ENCODE measurements around the gene SYNGR2.
A peak's percentile ranks its signal among the peaks of the same experiment; 100 is the strongest.
"Not testable (repeated sequence)": the region's sequence is repeated elsewhere in the genome, so short reads cannot be mapped to it uniquely, and the experiment has no call there.

SYNGR2 gene

DNA sequence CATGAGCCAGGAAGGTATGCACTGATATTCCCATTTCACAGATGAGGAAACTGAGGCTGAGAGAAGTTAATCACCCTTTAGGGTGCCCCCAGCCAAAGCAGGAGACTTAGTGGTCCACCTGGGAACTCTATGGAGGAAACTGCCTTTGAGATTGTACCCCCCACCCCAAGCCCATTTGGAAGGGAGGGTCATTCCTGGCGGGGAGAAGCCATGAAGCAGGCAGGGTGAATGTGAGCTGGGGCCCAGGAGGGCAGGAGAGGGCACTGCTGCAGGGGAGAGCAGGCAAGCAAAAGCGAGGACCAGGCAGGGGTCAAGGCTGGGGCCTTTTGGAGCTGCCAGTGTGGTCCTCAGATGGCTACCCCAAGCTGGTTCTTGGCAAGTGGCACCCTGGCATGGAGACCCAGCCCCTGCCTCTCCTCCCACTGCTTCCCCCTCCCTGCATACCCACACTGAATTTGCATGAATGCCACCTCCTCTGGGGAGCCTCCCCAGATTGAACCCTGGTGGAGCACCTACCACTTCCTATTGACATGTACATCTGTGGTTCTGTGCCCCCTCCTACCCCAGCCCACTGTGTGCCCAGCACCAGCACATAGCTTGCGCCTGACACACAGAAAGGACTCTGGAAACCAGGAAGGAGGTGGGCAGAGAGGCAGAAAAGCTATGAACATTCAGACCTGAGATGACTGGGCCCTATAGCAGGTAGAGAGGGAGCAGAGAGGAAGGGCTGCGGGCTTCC, 38.9 kb upstream of the SYNGR2 start:
- no peak overlapping the region for H3K4me3 ChIP-seq (ENCODE audit: low read depth, low read length)

DNA sequence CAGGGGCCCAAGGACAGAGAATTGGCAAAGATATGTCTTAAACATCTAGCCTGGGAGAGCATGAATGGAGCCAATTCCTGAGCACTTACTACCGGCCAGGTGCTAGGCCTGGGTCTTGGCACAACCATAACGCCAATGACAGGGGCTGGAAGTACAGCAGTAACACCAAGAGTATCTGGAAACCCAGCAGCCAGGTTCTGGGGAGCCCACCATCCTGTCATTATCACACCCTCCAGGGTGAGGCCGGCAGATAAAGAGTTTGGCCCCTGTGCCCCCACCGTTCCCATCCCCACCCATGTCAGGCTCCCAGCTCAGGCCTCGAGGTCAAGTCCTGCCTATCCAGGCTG, 38.3 kb upstream of the SYNGR2 start:
- H3K4me3 ChIP-seq (ENCODE audit: low read depth, low read length), result no peak overlapping the region

DNA sequence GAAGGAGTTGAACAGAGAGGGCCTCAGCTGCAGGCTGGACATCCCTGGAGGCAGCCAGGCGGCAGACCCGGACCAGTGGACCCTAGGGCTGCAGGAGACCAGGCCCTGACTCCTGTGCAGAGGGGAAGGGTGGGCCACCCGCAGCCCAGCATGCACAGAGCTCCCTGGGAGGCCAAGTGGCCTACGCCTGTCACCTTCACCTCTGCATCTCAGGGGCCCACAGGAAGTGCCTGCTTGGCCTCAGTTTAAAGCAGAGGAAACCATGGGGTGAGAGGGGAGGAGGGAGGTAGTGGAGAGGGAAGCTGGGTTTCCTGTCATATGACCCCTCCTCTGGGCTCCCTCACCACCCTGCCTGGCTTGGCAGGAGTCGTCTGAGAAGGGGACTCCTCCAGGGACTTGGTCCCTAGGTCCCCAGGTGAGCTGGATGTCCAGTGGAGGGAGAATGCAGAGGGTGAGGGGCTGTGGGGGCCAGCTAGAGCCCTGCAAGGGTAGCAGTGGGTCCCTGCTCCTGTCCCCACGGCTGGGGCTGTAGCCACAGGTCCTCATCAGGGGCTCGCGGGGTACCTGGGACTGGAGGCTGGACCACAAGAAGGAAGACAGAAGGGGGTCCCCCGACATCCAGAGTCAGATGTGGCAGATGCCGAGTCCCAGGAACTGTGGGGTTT, 37.8 kb upstream of the SYNGR2 start, which contains the start of gene TMC8:
TMC8 (plus strand) TSS at position 335 of the 665 bp plus-strand sequence. CDS start 818 bp downstream, outside the sequence.
- no peak within 1 kb of the TSS for H3K4me3 ChIP-seq (ENCODE audit: low read depth, low read length)

DNA sequence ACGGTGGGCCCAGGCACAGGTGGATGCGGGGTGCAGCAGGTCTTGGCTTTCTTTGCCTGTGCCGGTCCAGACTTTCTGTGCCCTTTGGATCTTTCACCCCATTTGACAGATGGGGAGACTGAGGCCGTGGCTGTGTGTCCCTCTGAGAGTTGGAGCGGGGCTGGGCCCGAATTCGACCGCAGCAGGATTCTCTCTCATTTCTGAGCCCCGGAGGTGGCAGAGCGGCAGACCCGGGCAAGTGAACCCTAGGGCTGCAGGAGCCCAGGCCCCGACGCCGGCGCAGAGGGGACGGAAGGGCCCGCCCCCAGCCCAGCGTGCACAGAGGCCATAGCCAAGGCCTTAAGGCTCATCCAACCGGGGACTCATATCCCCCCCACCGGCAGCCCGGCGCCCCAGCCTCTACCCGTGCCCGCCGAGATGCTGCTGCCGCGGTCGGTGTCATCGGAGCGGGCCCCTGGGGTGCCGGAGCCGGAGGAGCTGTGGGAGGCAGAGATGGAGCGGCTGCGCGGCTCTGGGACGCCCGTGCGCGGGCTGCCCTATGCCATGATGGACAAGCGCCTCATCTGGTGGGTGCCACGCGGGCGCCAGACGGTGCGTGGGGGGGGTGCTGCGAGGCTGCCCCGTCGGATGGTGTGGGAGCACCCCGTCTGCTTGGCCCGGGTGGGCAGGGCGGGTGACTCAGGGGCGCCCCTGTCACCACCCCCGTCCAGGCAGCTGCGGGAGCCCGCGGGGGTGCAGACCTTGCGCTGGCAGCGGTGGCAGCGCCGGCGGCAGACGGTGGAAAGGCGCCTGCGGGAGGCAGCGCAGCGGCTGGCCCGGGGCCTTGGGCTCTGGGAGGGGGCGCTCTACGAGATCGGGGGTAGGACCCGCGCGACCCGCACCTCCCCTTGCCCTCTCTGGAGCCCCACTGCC, 37.0 kb upstream of the SYNGR2 start:
- H3K4me3 ChIP-seq (ENCODE audit: low read depth, low read length), result peak overlapping the region; percentile 17

DNA sequence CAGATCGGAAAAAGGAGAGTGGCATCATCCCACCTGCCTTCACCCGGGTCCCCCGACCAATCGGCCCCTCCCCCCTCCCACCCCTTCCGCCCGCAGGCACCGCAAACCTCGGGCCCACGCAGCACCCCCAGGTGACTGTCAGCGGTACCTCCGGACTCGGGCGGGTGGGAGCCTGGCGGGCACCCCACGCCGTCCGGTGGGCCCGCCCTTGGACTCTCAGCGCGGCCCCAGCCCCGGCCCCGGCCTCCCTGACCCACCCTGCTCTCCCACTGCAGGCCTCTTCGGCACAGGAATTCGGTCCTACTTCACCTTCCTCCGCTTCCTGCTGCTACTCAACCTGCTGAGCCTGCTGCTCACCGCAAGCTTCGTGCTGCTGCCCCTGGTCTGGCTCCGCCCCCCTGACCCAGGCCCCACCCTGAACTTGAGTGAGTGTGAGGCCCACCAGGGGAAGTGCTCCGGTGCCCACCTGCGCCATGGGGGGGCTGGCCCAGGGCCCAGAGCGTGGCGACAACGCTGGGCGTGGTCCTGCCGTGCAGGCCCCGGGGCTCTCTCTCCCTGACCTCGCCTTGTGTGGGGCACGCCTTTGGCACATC, 36.2 kb upstream of the SYNGR2 start:
- peak overlapping the region; percentile 17 for H3K4me3 ChIP-seq (ENCODE audit: low read depth, low read length)

DNA sequence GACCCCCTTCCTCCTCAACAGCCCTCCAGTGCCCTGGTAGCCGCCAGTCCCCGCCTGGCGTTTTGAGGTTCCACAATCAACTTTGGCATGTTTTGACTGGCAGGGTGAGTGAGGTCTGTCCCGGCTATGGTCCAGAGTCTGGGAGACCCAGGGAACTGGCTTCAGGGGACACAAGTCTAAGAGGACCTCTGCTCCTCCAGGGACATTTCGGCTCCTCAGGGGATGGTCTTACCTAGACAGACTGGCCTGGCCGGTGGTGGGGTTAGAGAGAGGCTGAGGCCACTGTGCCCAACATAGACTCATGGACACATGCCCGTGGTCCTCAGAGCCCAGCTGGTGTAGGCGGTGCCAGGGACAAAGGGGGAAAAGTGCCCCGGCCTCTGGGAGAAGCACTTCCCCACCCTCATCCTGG, 35.6 kb upstream of the SYNGR2 start:
- H3K4me3 ChIP-seq (ENCODE audit: low read depth, low read length), result no peak overlapping the region

DNA sequence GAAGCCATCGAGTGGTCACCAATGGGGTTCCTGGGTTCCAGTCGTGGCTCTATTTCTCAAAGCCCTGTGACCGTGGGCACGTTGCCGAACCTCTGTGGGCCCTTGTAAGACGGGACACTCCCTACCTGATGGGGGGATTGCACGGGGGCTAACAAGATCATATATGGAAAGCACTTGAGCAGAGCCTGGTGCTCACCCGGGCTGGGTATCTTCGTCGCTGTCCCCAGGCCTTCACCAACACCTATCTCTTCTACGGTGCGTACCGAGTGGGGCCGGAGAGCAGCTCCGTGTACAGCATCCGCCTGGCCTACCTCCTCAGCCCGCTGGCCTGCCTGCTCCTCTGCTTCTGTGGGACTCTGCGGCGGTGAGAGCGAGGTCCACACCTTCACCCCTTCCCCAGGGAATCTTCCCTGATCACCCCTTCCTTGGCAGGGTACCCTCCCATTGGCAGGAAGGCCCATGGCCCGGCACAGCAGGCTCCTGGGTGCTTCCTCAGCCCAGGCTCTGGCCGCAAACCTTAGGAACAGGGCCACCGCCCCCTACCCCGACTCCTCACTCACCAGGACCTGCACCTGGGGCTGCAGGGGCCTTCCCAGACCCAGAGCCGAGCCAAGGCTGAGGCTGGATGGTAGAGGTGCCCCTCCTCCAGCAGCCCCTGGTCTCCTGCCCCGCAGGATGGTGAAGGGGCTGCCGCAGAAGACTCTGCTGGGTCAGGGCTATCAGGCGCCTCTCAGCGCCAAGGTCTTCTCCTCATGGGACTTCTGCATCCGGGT, 35.0 kb upstream of the SYNGR2 start:
- H3K4me3 ChIP-seq (ENCODE audit: low read depth, low read length), result no peak overlapping the region

DNA sequence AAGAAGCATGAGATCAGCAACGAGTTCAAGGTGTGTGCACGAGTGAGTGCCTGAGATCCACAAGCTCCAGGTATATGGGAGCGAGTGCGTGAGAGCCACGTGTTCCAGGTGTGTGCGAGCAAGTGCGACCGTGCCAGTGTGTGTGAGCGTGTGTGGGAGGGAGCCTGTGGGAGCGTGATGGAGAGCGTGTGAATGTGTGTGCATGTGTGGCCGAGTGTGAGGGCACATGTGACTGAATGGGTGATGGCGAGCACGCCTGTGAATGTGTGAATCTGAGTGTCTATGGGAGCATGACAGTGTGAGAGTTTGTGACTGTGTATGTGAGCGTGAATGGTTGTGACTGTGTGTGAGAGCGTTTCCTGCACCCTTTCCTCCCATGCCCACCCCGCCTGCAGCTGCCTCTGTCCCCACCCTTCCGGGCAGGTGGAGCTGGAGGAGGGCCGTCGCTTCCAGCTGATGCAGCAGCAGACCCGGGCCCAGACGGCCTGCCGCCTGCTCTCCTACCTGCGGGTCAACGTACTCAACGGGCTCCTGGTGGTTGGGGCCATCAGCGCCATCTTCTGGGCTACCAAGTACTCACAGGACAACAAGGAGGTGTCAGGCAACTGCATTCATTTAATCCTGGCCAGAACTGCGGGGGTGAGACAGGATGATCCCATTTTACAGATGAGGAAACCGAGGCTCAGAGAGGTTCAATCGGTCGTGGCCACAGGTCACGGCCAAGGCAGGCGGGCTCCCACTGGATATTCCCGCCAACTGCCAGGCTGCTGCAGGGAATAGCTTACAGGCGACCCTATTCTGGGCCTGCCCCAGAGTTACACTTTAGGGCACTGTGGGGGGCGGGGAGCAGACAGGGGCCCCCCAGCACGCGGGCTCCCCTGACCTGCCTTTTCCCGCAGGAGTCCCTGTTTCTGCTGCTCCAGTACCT, 34.1 kb upstream of the SYNGR2 start:
- no peak overlapping the region for H3K4me3 ChIP-seq (ENCODE audit: low read depth, low read length)

DNA sequence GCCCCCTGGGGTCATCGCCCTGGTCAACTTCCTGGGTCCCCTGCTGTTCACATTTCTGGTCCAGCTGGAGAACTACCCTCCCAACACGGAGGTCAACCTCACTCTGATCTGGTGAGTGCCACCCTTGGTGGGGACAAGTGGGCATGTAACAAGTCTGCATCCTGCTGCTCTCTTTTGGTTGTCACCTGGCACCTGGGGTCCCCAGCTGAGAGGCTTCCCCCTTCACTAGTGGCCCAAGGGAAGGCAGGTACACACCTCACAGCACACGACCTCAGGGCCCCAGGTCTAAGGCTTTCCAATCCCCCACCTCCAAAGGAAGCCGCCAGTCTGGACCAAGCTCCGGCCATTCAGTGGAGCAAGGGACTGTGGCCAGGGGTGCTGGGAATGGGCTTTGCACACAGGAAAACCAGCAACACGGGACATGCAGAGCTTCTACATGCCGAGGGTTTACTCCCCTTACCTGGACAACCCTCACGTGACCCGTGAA, 33.4 kb upstream of the SYNGR2 start:
- no peak overlapping the region for H3K4me3 ChIP-seq (ENCODE audit: low read depth, low read length)

DNA sequence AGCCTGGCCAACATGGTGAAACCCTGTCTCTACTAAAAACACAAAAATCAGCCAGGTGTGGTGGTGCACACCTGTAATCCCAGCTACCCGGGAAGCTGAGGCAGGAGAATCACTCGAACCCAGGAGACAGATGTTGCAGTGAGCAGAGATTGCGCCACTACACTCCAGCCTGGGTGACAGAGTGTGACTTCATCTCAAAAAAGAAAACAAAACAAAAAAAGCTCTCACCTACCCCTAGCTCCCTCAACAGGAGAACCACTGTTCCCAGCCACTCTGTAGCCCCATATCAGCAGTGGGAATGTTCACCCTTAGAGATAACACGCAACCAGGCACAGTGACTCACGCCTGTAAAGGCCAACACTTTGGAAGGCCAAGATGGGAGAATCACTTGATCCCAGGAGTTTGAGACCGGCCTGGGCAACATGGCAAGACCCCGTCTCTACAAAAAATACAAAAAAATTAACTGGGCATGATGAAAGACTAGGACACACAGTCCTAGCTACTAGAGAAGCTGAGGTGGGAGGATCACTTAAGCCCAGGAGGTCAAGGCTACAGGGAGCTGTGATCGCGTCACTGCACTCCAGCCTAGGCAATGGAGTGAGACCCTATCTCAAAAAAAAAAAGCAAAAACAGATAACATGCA, 32.4 kb upstream of the SYNGR2 start:
- no peak overlapping the region for H3K4me3 ChIP-seq (ENCODE audit: low read depth, low read length)

DNA sequence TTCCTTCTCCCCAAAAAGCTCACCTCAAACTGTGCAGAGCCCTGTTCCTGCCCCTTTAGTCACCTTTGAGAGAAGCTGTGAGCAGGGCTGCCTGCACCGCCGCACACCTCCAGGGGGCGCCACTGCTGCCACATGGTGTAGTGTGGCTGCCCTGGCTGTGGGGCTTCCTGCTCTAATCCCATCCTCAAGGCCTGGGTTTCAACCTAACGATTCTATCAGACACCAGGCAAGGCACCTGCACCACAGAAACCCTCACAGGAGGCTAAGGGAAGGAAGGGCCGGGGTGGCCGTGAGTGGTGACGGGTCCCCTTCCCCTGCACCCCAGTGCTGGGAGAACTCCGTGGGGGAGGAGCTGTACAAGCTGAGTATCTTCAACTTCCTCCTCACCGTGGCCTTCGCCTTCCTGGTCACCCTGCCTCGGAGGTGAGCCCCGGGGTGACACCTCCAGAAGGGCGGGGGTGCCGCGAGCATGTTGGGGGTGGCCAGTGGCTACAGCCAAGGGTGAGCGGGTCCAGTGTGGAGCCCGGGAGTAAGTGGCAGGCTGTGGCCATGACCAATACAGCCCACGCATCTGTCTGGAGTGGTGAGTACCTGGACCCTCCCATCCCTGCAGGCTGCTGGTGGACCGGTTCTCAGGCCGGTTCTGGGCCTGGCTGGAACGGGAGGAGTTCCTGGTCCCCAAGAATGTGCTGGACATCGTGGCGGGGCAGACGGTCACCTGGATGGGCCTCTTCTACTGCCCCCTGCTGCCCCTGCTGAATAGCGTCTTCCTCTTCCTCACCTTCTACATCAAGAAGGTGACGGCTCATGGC, 30.8 kb upstream of the SYNGR2 start:
- no peak overlapping the region for H3K4me3 ChIP-seq (ENCODE audit: low read depth, low read length)

DNA sequence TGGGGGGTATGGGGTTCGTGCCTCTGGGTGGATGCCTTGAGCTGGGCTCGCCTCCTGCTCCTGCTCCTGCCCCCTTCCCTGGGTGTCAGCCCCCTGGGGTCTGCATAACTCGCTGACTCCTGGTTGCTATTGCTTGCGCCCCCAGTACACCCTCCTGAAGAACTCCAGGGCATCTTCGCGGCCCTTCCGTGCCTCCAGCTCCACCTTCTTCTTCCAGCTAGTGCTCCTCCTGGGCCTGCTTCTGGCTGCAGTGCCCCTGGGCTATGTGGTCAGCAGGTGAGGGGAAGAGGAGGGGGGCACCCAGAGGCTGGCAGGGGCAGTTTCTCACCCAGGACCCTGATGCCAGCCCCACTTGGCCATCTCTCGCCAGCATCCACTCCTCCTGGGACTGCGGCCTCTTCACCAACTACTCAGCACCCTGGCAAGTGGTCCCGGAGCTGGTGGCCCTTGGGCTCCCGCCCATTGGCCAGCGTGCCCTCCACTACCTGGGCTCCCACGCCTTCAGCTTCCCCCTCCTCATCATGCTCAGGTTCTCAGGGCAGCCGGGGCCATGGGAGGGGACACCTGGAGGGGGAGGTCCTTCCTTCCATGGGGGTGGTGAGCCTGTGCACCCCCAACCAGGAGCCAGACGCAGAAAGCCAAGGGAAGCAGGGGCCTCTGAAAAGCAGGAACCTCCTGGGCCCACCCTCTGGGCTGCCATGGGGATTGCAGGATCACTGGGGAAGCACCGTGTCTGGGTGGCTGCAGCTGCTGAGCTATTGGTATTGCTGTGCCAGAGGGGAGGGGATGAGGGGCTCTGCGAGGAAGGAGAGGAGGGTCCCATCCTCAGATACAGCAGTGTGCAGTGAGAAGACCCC, 29.9 kb upstream of the SYNGR2 start:
- H3K4me3 ChIP-seq (ENCODE audit: low read depth, low read length), result no peak overlapping the region

DNA sequence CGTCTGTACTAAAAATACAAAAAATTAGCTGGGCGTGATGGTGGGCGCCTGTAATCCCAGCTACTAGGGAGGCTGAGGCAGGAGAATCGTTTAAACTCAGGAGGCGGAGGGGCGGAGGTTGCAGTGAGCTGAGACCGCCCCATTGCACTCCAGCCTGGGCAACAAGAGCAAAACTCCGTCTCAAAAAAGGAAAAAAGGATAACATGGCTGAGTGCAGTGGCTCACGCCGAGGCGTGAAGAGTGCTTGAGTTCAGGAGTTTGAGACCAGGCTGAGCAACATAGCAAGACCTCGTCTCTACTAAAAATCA, 28.6 kb upstream of the SYNGR2 start:
- not testable (repeated sequence) for H3K4me3 ChIP-seq (ENCODE audit: low read depth, low read length)

DNA sequence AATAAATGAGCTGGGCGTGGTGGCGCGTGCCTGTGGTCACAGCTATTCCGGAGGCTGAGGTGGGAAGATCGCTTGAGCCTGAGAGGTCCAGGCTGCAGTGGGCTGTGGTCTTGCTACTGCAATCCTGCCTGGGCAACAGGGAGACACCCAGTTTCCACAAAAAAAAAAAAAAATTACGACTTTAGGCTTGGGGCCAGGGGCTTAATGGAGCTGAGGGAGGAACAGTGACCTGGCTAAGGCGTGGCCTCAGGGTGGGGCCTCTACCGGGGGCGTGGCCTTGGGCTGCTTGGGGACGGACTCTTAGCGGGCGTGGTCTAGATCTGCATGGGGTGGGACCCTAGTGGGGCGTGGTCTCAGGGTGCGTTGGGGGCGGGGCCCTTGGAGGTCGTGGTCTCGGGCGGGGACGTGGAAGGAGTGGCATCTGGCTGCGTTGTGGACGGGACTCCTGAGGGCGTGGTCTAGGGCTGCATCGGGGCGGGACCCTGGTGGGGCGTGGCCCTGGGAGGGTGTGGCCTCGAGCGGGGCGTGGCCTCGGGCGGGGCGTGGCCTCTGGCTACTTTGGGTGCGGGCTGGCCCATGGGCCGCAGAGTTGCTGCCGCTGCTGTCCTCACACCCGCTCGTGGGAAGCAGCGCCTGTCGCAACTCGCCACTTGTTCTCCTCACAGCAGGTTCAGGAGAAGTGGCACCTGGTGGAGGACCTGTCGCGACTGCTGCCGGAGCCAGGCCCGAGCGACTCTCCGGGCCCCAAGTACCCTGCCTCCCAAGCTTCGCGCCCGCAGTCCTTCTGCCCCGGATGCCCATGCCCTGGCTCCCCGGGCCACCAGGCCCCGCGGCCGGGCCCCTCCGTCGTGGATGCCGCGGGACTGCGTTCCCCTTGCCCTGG, 28.0 kb upstream of the SYNGR2 start:
- H3K4me3 ChIP-seq (ENCODE audit: low read depth, low read length), result no peak overlapping the region

DNA sequence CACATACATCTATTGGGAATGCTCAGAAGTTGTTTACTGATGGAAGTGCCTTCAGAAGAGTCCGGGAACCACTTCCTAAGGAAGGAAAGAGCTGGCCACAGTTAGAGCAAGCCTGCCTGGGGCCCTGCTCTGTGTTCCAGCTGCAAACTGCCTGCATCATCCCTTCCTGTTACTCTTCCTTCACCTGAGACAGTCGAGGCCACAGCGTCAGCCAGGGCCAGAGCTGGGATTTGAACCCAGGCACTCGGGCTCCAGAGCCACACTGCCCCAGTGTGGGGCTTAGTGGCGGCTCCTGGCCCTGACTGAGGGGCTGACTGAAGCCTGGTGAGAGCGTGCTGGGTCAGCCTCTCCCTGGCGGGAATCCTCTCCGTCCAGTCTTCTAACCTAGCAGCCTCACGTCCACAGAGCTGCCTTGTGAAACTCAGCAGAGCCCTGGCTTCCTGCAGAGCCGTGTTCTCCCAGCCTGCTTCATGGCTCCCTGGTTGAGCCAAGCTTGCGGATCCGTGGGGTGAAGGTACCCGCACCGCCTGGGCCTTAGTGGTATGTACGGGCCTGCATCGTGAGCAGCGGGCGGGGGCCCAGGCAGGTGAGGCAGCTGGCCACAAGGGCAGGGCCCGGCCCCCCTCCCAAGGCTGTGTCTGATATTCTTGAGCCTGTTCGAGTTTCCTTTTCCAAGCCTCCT, 26.8 kb upstream of the SYNGR2 start:
- H3K4me3 ChIP-seq (ENCODE audit: low read depth, low read length), result no peak overlapping the region
